GM12878 (cell line): ENCODE results near the gene BATF3. TPM values are rescaled to one million over a fixed set of nuclear protein-coding genes. Genes with fewer than 3 reads are reported as not detected.

Experiments used
- ATAC-seq: fragments of 200-7000 bp; cut with Tn5 transposase; 3 replicates; pipeline ENCODE4 v1.9.1; 2020; ENCODE audit warnings: mild to moderate bottlenecking, moderate library complexity
- BruUV-seq: library from RNA; stranded (reverse); fragments of 400-500 nt; replicated peaks from 2 replicates; lab custom pipeline; 2021; lab: Mats Ljungman, UMichigan
- CTCF ChIA-PET: fragments of 300-600 bp; sonication (Branson Sonifier 250); formaldehyde crosslinking; extraction: SDS; loops from one replicate; lab custom pipeline; 2021; ENCODE audit warnings: inconsistent platforms; lab: Yijun Ruan, JAX
- POLR2A ChIA-PET: fragments of 350-600 bp; formaldehyde crosslinking; extraction: SDS; loops from one replicate; lab custom pipeline; 2021; ENCODE audit warnings: inconsistent platforms; lab: Charles Lee
- RAD21 ChIA-PET: fragments of 300-600 bp; sonication (Branson Sonifier 250); formaldehyde crosslinking; loops from one replicate; lab custom pipeline; 2023; ENCODE audit warnings: antibody characterized with exemption; ENCODE audit not compliant: unreplicated experiment; lab: Charles Lee
- SMC1A ChIA-PET: fragments of 300-600 bp; sonication (Branson Sonifier 250); formaldehyde crosslinking; loops from one replicate; lab custom pipeline; 2023; ENCODE audit not compliant: unreplicated experiment, uncharacterized antibody; lab: Charles Lee
- DNase-seq: peaks from one replicate; pipeline ENCODE4 v3.0.0-alpha.2; 2011; ENCODE audit warnings: low read depth, low spot score
- FAIRE-seq: peaks from 3 replicates; lab custom pipeline; 2011; peaks lifted over from hg19 to GRCh38; lab: Jason Lieb, UNC
- H2AFZ ChIP-seq: 2 replicates; pipeline ENCODE4 v1.6.0; 2011; ENCODE audit warnings: low read depth, low read length, control low read depth; ENCODE audit not compliant: control insufficient read depth
- H3K27ac ChIP-seq: 2 replicates; pipeline ENCODE4 v1.5.1; 2011; ENCODE audit warnings: control low read depth; ENCODE audit not compliant: control insufficient read depth, insufficient read depth
- H3K27me3 ChIP-seq, 2 experiments: replicated peaks in 1 of 2; 2 replicates each; pipeline versions ENCODE4 v1.6.0 to v1.6.1; 2011; ENCODE audit warnings: low read length in 1 of 2; ENCODE audit not compliant: control insufficient read depth in 2 of 2, insufficient read depth in 2 of 2
- H3K36me3 ChIP-seq, 2 experiments: 2 replicates each; pipeline ENCODE4 v1.5.1; 2011; ENCODE audit warnings: low read length in 1 of 2; ENCODE audit not compliant: control insufficient read depth in 2 of 2, insufficient read depth in 2 of 2
- H3K4me1 ChIP-seq: 2 replicates; pipeline ENCODE4 v1.6.1; 2011; ENCODE audit warnings: mild to moderate bottlenecking, low read length, moderate library complexity, mixed read lengths; ENCODE audit not compliant: control insufficient read depth, insufficient read depth
- H3K4me2 ChIP-seq: 2 replicates; pipeline ENCODE4 v1.6.0; 2011; ENCODE audit warnings: control low read depth; ENCODE audit not compliant: control insufficient read depth, insufficient read depth
- H3K4me3 ChIP-seq: fragments of 200-600 bp; sonication (generic); 2 replicates; pipeline ENCODE4 v1.5.1; 2016
- H3K79me2 ChIP-seq: 2 replicates; pipeline ENCODE4 v1.6.0; 2011; ENCODE audit warnings: low read length; ENCODE audit not compliant: control insufficient read depth, insufficient read depth
- H3K9ac ChIP-seq: 2 replicates; pipeline ENCODE4 v1.8.0; 2011; ENCODE audit warnings: low read length, control low read depth, mixed read lengths; ENCODE audit not compliant: control insufficient read depth, insufficient read depth
- H3K9me3 ChIP-seq: replicated peaks from 3 replicates; pipeline ENCODE4 v1.5.1; 2011; ENCODE audit warnings: mild to moderate bottlenecking, low read length; ENCODE audit not compliant: control insufficient read depth, insufficient read depth
- H4K20me1 ChIP-seq: 2 replicates; pipeline ENCODE4 v1.6.0; 2011; ENCODE audit not compliant: control insufficient read depth, insufficient read depth
- CBX5 ChIP-seq: sonication (generic); IDR thresholded peaks from 2 replicates; pipeline ENCODE4 v1.6.1; 2016; ENCODE audit warnings: low read depth, moderate library complexity, mild to moderate bottlenecking, inconsistent platforms
- DPF2 ChIP-seq: fragments of 450-650 bp; IDR thresholded peaks from 2 replicates; pipeline ENCODE4 v1.6.1; 2017; ENCODE audit warnings: mild to moderate bottlenecking
- IKZF2 ChIP-seq, 2 experiments: fragments of 450-650 bp; IDR thresholded peaks; 2 replicates each; pipeline ENCODE4 v1.6.1; 2017; ENCODE audit warnings: mild to moderate bottlenecking in 2 of 2, moderate library complexity in 2 of 2
- NFXL1 ChIP-seq: fragments of 450-650 bp; IDR thresholded peaks from 2 replicates; pipeline ENCODE4 v1.6.1; 2017; ENCODE audit warnings: antibody characterized with exemption, mild to moderate bottlenecking, borderline replicate concordance
- PML ChIP-seq: IDR thresholded peaks from 2 replicates; pipeline ENCODE4 v1.6.1; 2012; ENCODE audit warnings: low read length, inconsistent platforms
- RCOR1 ChIP-seq: conservative IDR thresholded peaks from 2 replicates; pipeline ENCODE4 v1.6.1; 2012; ENCODE audit warnings: low read depth, low read length, improper control_type of control experiment
- SP1 ChIP-seq: IDR thresholded peaks from one replicate; pipeline ENCODE4 v1.6.1; 2011; ENCODE audit warnings: low read depth, low read length
- SPI1 ChIP-seq: IDR thresholded peaks from 2 replicates; pipeline ENCODE4 v1.6.1; 2011; ENCODE audit warnings: low read depth, mild to moderate bottlenecking, low read length, moderate library complexity, borderline replicate concordance; ENCODE audit not compliant: insufficient read depth
- STAT3 ChIP-seq: IDR thresholded peaks from 2 replicates; pipeline ENCODE4 v1.6.1; 2011; ENCODE audit warnings: low read depth, low read length, improper control_type of control experiment
- SUZ12 ChIP-seq: fragments of 200-600 bp; sonication (generic); IDR thresholded peaks from one replicate; pipeline ENCODE4 v1.6.1; 2018; ENCODE audit warnings: antibody characterized with exemption, mild to moderate bottlenecking; ENCODE audit not compliant: unreplicated experiment
- TCF7 ChIP-seq: IDR thresholded peaks from 2 replicates; pipeline ENCODE4 v1.6.1; 2014; ENCODE audit warnings: antibody characterized with exemption, borderline replicate concordance
- ZNF24 ChIP-seq: fragments of 450-650 bp; IDR thresholded peaks from 2 replicates; pipeline ENCODE4 v1.6.1; 2017; ENCODE audit warnings: antibody characterized with exemption, mild to moderate bottlenecking
- ZNF384 ChIP-seq: IDR thresholded peaks from 2 replicates; pipeline ENCODE4 v1.6.1; 2012; ENCODE audit warnings: low read depth, mild to moderate bottlenecking, low read length, improper control_type of control experiment, borderline replicate concordance
- WGBS: methylation state at CpG from one replicate; pipeline ENCODE4 v1.1.6; 2016; ENCODE audit warnings: low lambda C conversion rate; ENCODE audit not compliant: insufficient replicate concordance, insufficient coverage; ENCODE audit errors: missing lambda C conversion rate; 5-methylcytosine and 5-hydroxymethylcytosine counted together
- in situ Hi-C: fragments of 300-500 bp; cut with MboI; formaldehyde crosslinking; loops from 9 replicates; pipeline ENCODE4 v1.14.3; 2018; ENCODE audit warnings: mixed read lengths
- intact Hi-C: fragments of 100-400 bp; cut with micrococcal nuclease; formaldehyde crosslinking; loops from one replicate; pipeline ENCODE4 v1.14.2; 2022; ENCODE audit not compliant: unreplicated experiment
- polyA plus RNA-seq, 11 experiments: library from polyadenylated mRNA; depleted of rRNA in 4 of 11; unstranded in 6 of 11; stranded (reverse) in 5 of 11; fragments of >200 nt; fragmentation: Nextera tagmentation in 4 of 11; fragmentation: Illumina TruSeq in 1 of 11; extraction: Ambion mirVana in 4 of 11; extraction: Trizol in 1 of 11; gene quantifications; 1 replicate in 1 of 11; 2 replicates in 10 of 11; pipeline versions ENCODE4 v1.2.1 to v1.2.3, GENCODE V29; 2011 to 2016; ENCODE audit warnings: inconsistent platforms in 2 of 11, missing spikeins in 2 of 11, low read depth in 1 of 11
- total RNA-seq, 4 experiments: library from RNA; depleted of rRNA in 3 of 4; stranded (reverse); fragments of >200 nt in 3 of 4; fragmentation: Illumina TruSeq in 1 of 4; extraction: Trizol in 1 of 4; gene quantifications; 2 replicates each; pipeline versions ENCODE4 v1.2.1 to v1.2.3, GENCODE V29; 2013 to 2021
- TF ChIP-seq, protein P1 (sequence below): fragments of 450-650 bp; IDR thresholded peaks from 2 replicates; pipeline ENCODE4 v1.6.1; 2017; ENCODE audit warnings: mild to moderate bottlenecking, moderate library complexity
- TF ChIP-seq, protein P2 (sequence below): IDR thresholded peaks from 2 replicates; pipeline ENCODE4 v1.6.1; 2011; ENCODE audit warnings: mild to moderate bottlenecking, low read depth, low read length, moderate library complexity; ENCODE audit not compliant: insufficient replicate concordance
- TF ChIP-seq, protein P3 (sequence below): IDR thresholded peaks from 2 replicates; pipeline ENCODE4 v1.6.1; 2012; ENCODE audit warnings: improper control_type of control experiment, low read depth, low read length; ENCODE audit not compliant: insufficient replicate concordance

BATF3 gene
- total and polyA plus RNA-seq, 10 of the 15 experiments (the other 5 are each of a cell fraction or from before 2014, with no cell fraction given) = 11.1 to 56.8 (median 30.8) TPM

DNA sequence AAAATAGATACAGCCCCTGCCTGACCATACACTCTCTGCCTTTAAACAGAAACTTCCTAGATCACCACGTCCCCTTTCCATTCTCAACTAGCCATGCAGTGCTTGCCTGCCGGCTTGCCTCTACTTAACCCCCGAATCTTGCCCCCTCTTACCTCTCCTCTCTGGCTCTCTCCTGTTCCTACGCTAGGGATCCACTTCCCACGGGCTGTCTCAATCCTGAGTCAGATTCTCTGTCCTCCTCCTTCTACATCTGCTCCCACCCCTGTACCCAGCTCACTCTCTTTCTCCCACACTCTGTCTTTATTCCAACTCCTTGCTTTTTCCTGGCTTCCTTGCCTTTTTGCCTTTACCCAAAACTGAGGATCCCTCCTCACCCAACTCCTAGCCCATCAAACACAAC, 61.7 kb downstream of the BATF3 start:
- ChIA-PET RAD21 (no interaction called here), SMC1A (interaction anchor here (1.3 kb wide), 1 partner anchor 143 kb away, joined by 3 read pairs; no protein-coding TSS in a partner anchor), CTCF (interaction anchor here (1.7 kb wide), 1 partner anchor 24 kb away, joined by 4 read pairs; no protein-coding TSS in a partner anchor), POLR2A (no interaction called here)
- peaks cover 4% of the 10 kb centered on the region for H3K9me3 ChIP-seq
- in situ Hi-C loops (no loop called here), intact Hi-C loops (no loop called here)
- no peak for ATAC-seq
- no peaks in the 10 kb centered on the region for H3K27me3 ChIP-seq
- no peak overlapping the region for H3K9ac ChIP-seq
- WGBS = 77% methylated on average over 5 of the region's 5 CpGs
- H3K36me3 ChIP-seq = no peaks in the 10 kb centered on the region
- DNase-seq = no peak
- H4K20me1 ChIP-seq = no peaks in the 10 kb centered on the region
- H3K4me2 ChIP-seq = no peak overlapping the region
- no peak overlapping the region for H3K4me3 ChIP-seq
- BruUV-seq = no TSS peak
- no peaks in the 10 kb centered on the region for H3K79me2 ChIP-seq
- no peak overlapping the region for H3K27ac ChIP-seq
- FAIRE-seq = no peak
- H2AFZ ChIP-seq = no peak overlapping the region
- peaks cover 30% of the 10 kb centered on the region for H3K4me1 ChIP-seq
- TF ChIP-seq, protein P1, sequence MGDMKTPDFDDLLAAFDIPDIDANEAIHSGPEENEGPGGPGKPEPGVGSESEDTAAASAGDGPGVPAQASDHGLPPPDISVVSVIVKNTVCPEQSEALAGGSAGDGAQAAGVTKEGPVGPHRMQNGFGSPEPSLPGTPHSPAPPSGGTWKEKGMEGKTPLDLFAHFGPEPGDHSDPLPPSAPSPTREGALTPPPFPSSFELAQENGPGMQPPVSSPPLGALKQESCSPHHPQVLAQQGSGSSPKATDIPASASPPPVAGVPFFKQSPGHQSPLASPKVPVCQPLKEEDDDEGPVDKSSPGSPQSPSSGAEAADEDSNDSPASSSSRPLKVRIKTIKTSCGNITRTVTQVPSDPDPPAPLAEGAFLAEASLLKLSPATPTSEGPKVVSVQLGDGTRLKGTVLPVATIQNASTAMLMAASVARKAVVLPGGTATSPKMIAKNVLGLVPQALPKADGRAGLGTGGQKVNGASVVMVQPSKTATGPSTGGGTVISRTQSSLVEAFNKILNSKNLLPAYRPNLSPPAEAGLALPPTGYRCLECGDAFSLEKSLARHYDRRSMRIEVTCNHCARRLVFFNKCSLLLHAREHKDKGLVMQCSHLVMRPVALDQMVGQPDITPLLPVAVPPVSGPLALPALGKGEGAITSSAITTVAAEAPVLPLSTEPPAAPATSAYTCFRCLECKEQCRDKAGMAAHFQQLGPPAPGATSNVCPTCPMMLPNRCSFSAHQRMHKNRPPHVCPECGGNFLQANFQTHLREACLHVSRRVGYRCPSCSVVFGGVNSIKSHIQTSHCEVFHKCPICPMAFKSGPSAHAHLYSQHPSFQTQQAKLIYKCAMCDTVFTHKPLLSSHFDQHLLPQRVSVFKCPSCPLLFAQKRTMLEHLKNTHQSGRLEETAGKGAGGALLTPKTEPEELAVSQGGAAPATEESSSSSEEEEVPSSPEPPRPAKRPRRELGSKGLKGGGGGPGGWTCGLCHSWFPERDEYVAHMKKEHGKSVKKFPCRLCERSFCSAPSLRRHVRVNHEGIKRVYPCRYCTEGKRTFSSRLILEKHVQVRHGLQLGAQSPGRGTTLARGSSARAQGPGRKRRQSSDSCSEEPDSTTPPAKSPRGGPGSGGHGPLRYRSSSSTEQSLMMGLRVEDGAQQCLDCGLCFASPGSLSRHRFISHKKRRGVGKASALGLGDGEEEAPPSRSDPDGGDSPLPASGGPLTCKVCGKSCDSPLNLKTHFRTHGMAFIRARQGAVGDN = no peak
- TF ChIP-seq IKZF2 (IDR thresholded peaks at IDR 0.05) (no peak), PML (no peak), RCOR1 (no peak), SP1 (no peak), STAT3 (no peak), ZNF24 (no peak), SUZ12 (no peak), CBX5 (no peak), SPI1 (no peak), NFXL1 (no peak), DPF2 (no peak), TCF7 (no peak), ZNF384 (no peak)
- TF ChIP-seq, protein P2, sequence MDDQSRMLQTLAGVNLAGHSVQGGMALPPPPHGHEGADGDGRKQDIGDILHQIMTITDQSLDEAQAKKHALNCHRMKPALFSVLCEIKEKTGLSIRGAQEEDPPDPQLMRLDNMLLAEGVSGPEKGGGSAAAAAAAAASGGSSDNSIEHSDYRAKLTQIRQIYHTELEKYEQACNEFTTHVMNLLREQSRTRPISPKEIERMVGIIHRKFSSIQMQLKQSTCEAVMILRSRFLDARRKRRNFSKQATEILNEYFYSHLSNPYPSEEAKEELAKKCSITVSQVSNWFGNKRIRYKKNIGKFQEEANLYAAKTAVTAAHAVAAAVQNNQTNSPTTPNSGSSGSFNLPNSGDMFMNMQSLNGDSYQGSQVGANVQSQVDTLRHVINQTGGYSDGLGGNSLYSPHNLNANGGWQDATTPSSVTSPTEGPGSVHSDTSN = no peak
- TF ChIP-seq, protein P3, sequence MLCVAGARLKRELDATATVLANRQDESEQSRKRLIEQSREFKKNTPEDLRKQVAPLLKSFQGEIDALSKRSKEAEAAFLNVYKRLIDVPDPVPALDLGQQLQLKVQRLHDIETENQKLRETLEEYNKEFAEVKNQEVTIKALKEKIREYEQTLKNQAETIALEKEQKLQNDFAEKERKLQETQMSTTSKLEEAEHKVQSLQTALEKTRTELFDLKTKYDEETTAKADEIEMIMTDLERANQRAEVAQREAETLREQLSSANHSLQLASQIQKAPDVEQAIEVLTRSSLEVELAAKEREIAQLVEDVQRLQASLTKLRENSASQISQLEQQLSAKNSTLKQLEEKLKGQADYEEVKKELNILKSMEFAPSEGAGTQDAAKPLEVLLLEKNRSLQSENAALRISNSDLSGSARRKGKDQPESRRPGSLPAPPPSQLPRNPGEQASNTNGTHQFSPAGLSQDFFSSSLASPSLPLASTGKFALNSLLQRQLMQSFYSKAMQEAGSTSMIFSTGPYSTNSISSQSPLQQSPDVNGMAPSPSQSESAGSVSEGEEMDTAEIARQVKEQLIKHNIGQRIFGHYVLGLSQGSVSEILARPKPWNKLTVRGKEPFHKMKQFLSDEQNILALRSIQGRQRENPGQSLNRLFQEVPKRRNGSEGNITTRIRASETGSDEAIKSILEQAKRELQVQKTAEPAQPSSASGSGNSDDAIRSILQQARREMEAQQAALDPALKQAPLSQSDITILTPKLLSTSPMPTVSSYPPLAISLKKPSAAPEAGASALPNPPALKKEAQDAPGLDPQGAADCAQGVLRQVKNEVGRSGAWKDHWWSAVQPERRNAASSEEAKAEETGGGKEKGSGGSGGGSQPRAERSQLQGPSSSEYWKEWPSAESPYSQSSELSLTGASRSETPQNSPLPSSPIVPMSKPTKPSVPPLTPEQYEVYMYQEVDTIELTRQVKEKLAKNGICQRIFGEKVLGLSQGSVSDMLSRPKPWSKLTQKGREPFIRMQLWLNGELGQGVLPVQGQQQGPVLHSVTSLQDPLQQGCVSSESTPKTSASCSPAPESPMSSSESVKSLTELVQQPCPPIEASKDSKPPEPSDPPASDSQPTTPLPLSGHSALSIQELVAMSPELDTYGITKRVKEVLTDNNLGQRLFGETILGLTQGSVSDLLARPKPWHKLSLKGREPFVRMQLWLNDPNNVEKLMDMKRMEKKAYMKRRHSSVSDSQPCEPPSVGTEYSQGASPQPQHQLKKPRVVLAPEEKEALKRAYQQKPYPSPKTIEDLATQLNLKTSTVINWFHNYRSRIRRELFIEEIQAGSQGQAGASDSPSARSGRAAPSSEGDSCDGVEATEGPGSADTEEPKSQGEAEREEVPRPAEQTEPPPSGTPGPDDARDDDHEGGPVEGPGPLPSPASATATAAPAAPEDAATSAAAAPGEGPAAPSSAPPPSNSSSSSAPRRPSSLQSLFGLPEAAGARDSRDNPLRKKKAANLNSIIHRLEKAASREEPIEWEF = no peak
